Left ventricle myocardium superior (tissue), 1 donor: Measurements from ENCODE around the gene OR8H2. TPM values are rescaled to one million over a fixed set of nuclear protein-coding genes. Genes with fewer than 3 reads are reported as not detected.
"Not testable (repeated sequence)": the region's sequence is repeated elsewhere in the genome, so short reads cannot be mapped to it uniquely, and the experiment has no call there.

ENCODE experiments used
- ATAC-seq: fragments of 200-7000 bp; cut with Tn5 transposase; one replicate; pipeline ENCODE4 v1.9.1; 2020; ENCODE audit warnings: mild to moderate bottlenecking, moderate library complexity
- DNase-seq: peaks from one replicate; pipeline ENCODE4 v3.0.0-alpha.2; 2020
- intact Hi-C: fragments of 100-400 bp; cut with micrococcal nuclease; formaldehyde crosslinking; loops from one replicate; pipeline ENCODE4 v1.11.0; 2022
- long read RNA-seq: library from polyadenylated mRNA; unstranded; transcript quantifications from one replicate; pipeline ENCODE4 v2.0.0, GENCODE V29; 2021
- total RNA-seq: library from RNA; stranded (reverse); fragmentation: NEBNext Ultra II Directional; extraction: Animal tissue kit (Norgen Biotek cat#: 25700); gene quantifications from one replicate; pipeline ENCODE4 v1.2.1, GENCODE V29; 2021
- donor health status: DM: no; HTN: yes; CAD: no; lungs with severe emphysema.

OR8H2 gene
- total RNA-seq: not detected
- long read RNA-seq: 0 reads

- intact Hi-C loops: no loop called here
- ATAC-seq: no peak
- no peak for DNase-seq
Measured at GRCh38 chr11:56103210-56103737, at the start of gene OR8H2. Gene OR8H2, plus strand, starts transcription at chr11:56103687. Its CDS starts 1,356 bp downstream, at chr11:56105043.

- intact Hi-C loops, ATAC-seq, DNase-seq: not testable (repeated sequence)
Measured at GRCh38 chr11:56056366-56056765, 47.1 kb upstream of the OR8H2 start.

GRCh38 chr11:56057661-56058237 lies 45.7 kb upstream of the OR8H2 start:
- intact Hi-C loops, ATAC-seq: not testable (repeated sequence)

GRCh38 chr11:56058260-56058780 lies 45.2 kb upstream of the OR8H2 start:
- ATAC-seq, DNase-seq, intact Hi-C loops: not testable (repeated sequence)

More at GRCh38 chr11:56057661-56058237, 45.7 kb upstream of the OR8H2 start:
- DNase-seq: not testable (repeated sequence)

- ATAC-seq: no peak
- no peak for DNase-seq
- intact Hi-C loops: no loop called here
Measured at GRCh38 chr11:56066980-56067379, 36.5 kb upstream of the OR8H2 start.

- no peak for DNase-seq
- intact Hi-C loops: no loop called here
- ATAC-seq: no peak
Measured at GRCh38 chr11:56089697-56090096, 13.8 kb upstream of the OR8H2 start.

- no peak for ATAC-seq
- no peak for DNase-seq
- intact Hi-C loops: no loop called here
Measured at GRCh38 chr11:56093008-56093407, 10.5 kb upstream of the OR8H2 start, which contains the start of gene OR8I2. Gene OR8I2, plus strand, starts transcription at chr11:56093308. Its CDS starts 0 bp downstream, at chr11:56093308.

GRCh38 chr11:56122073-56122472 lies 18.6 kb downstream of the OR8H2 start, which contains the start of gene OR8H3:
Gene OR8H3, plus strand, starts transcription at chr11:56122373. Its CDS starts 0 bp downstream, at chr11:56122373.
- intact Hi-C loops: no loop called here
- DNase-seq (no peak), ATAC-seq (no peak)

- ATAC-seq (no peak), DNase-seq (no peak)
- intact Hi-C loops: no loop called here
Measured at GRCh38 chr11:56140151-56140661, 36.7 kb downstream of the OR8H2 start, which contains the start of gene OR8J3. Gene OR8J3, minus strand, starts transcription at chr11:56140201. Its CDS starts 2,483 bp downstream, at chr11:56137718.

GRCh38 chr11:56143681-56144080 lies 40.2 kb downstream of the OR8H2 start:
- intact Hi-C loops, DNase-seq, ATAC-seq: not testable (repeated sequence)

GRCh38 chr11:56151376-56151775 lies 47.9 kb downstream of the OR8H2 start:
- ATAC-seq: no peak
- no peak for DNase-seq
- intact Hi-C loops: no loop called here

GRCh38 chr11:56152333-56152732 lies 48.8 kb downstream of the OR8H2 start:
- DNase-seq (no peak), ATAC-seq (no peak)
- intact Hi-C loops: no loop called here

Other genes starting within 250 kb of the OR8H2 start
- gene TRIM51, start 220.4 kb upstream of the OR8H2 start, total RNA-seq: not detected
- not detected for gene OR5W2, start 189.1 kb upstream of the OR8H2 start, total RNA-seq
- not detected for gene OR5I1, start 167.3 kb upstream of the OR8H2 start, total RNA-seq
- not detected for gene OR10AG1, start 133.7 kb upstream of the OR8H2 start, total RNA-seq
- gene OR5F1, start 109.1 kb upstream of the OR8H2 start, total RNA-seq: not detected
- gene OR5AS1, start 76.0 kb upstream of the OR8H2 start, total RNA-seq: not detected
- gene OR8I2, start 10.4 kb upstream of the OR8H2 start, total RNA-seq: not detected
- not detected for gene OR8H3, start 18.7 kb downstream of the OR8H2 start, total RNA-seq
- gene OR8J3, start 36.5 kb downstream of the OR8H2 start, total RNA-seq: not detected
- gene OR8K5, start 56.6 kb downstream of the OR8H2 start, total RNA-seq: not detected
- not detected for gene OR5J2, start 72.9 kb downstream of the OR8H2 start, total RNA-seq
- not detected for gene OR5T2, start 130.6 kb downstream of the OR8H2 start, total RNA-seq
- gene OR5T3, start 148.6 kb downstream of the OR8H2 start, total RNA-seq: not detected
- gene OR5T1, start 170.5 kb downstream of the OR8H2 start, total RNA-seq: not detected
- gene OR8H1, start 188.6 kb downstream of the OR8H2 start, total RNA-seq: not detected
- not detected for gene OR8K3, start 211.5 kb downstream of the OR8H2 start, total RNA-seq
- not detected for gene OR8K1, start 242.4 kb downstream of the OR8H2 start, total RNA-seq